HepG2 (cell line): ENCODE data around the gene P4HB. TPM values are rescaled to one million over a fixed set of nuclear protein-coding genes. Genes with fewer than 3 reads are reported as not detected.

ENCODE experiments used
- ATF2 ChIP-seq: sonication (generic); formaldehyde crosslinking; IDR thresholded peaks from 2 replicates; pipeline ENCODE4 v1.4.0; 2020; ENCODE audit warnings: missing genetic modification reagents
- ERF ChIP-seq: IDR thresholded peaks from 2 replicates; pipeline ENCODE4 v1.6.1; 2018; ENCODE audit warnings: missing biosample characterization, missing genetic modification reagents
- IRF1 ChIP-seq: sonication (generic); formaldehyde crosslinking; IDR thresholded peaks from 2 replicates; pipeline ENCODE4 v1.4.0; 2020; ENCODE audit warnings: low read depth, mild to moderate bottlenecking, missing genetic modification reagents
- NFKBIZ ChIP-seq: IDR thresholded peaks from 2 replicates; pipeline ENCODE4 v1.6.1; 2018; ENCODE audit warnings: missing genetic modification reagents, missing compliant biosample characterization
- POLR2AphosphoS2 ChIP-seq: IDR thresholded peaks from 2 replicates; pipeline ENCODE4 v1.6.1; 2011; ENCODE audit warnings: low read depth, low read length, improper control_type of control experiment
- PRDM15 ChIP-seq: sonication (generic); formaldehyde crosslinking; IDR thresholded peaks from 2 replicates; pipeline ENCODE4 v1.4.0; 2020; ENCODE audit warnings: missing genetic modification reagents
- UBTF ChIP-seq: sonication (generic); formaldehyde crosslinking; IDR thresholded peaks from 2 replicates; pipeline ENCODE4 v1.4.0; 2020; ENCODE audit warnings: mild to moderate bottlenecking, missing genetic modification reagents
- ZNF280D ChIP-seq: sonication (generic); formaldehyde crosslinking; IDR thresholded peaks from 2 replicates; pipeline ENCODE4 v1.5.1; 2020; ENCODE audit warnings: mild to moderate bottlenecking, missing genetic modification reagents
- ZNF543 ChIP-seq: sonication (generic); formaldehyde crosslinking; IDR thresholded peaks from 2 replicates; pipeline ENCODE4 v1.4.0; 2020; ENCODE audit warnings: mild to moderate bottlenecking, missing genetic modification reagents
- ZNF580 ChIP-seq: IDR thresholded peaks from 2 replicates; pipeline ENCODE4 v1.6.1; 2016; ENCODE audit warnings: low read depth, borderline replicate concordance
- ZNF749 ChIP-seq: sonication (generic); formaldehyde crosslinking; IDR thresholded peaks from 2 replicates; pipeline ENCODE4 v1.8.0; 2022; ENCODE audit warnings: mild to moderate bottlenecking, missing genetic modification reagents, moderate library complexity, borderline replicate concordance
- ZNF770 ChIP-seq: sonication (generic); formaldehyde crosslinking; IDR thresholded peaks from 2 replicates; pipeline ENCODE4 v1.5.0; 2020; ENCODE audit warnings: mild to moderate bottlenecking, missing genetic modification reagents
- polyA plus RNA-seq, 8 experiments: library from polyadenylated mRNA; depleted of rRNA in 3 of 8; stranded (reverse) in 7 of 8; unstranded in 1 of 8; fragments of >200 nt; fragmentation: Illumina TruSeq in 4 of 8; extraction: Trizol in 4 of 8; gene quantifications; 2 replicates each; pipeline versions ENCODE4 v1.2.1 to v1.2.3, GENCODE V29; 2011 to 2016; ENCODE audit warnings: low read depth in 4 of 8, missing spikeins in 1 of 8, mixed read lengths in 1 of 8; ENCODE audit not compliant: insufficient read depth in 1 of 8
- total RNA-seq, 5 experiments: library from RNA; depleted of rRNA; stranded (reverse); fragments of >200 nt; fragmentation: Illumina TruSeq; extraction: Trizol; gene quantifications; 2 replicates each; pipeline ENCODE4 v1.2.3, GENCODE V29; 2016; ENCODE audit warnings: low read depth in 1 of 5

The P4HB gene
- total and polyA plus RNA-seq, 2 of the 13 experiments (the other 11 are each of a cell fraction or from before 2014, with no cell fraction given), result 185 to 782 TPM

- peak; percentile 25; the same call in 1 of the 2 replicates for TF ChIP-seq ZNF770
- TF ChIP-seq IRF1 (CRISPR knock-in tag), result peak; percentile 8; the same call in 1 of the 2 replicates
- TF ChIP-seq ERF, result no peak
- 0 out of 2 replicates have a peak, but pooled peaks have one; percentile 77 for TF ChIP-seq ZNF749
- TF ChIP-seq NFKBIZ (CRISPR knock-in tag), result no peak
- 0 out of 2 replicates have a peak, but pooled peaks have one; percentile 18 for TF ChIP-seq ZNF580
- 0 out of 2 replicates have a peak, but pooled peaks have one; percentile 49 for TF ChIP-seq ZNF280D (CRISPR knock-in tag)
- peak; percentile 41; the same call in 1 of the 2 replicates for TF ChIP-seq UBTF (CRISPR knock-in tag)
- 0 out of 2 replicates have a peak, but pooled peaks have one; percentile 24 for TF ChIP-seq PRDM15 (CRISPR knock-in tag)
- 0 out of 2 replicates have a peak, but pooled peaks have one; percentile 24 for TF ChIP-seq ZNF543
- no peak; the same call in 1 of the 2 replicates for TF ChIP-seq POLR2AphosphoS2
- no peak for TF ChIP-seq ATF2 (CRISPR knock-in tag)
Observed at GRCh38 chr17:81902023-81902652, 41.8 kb upstream of the P4HB start, which contains the start of gene NPB (continued).
